GM21576 (cell line): ENCODE measurements around the gene ACBD6.

Source experiments
- ATAC-seq: cut with Tn5 transposase; IDR thresholded peaks from one replicate; pipeline ENCODE4 v1.9.1; 2021; ENCODE audit warnings: mild to moderate bottlenecking, moderate library complexity; ENCODE audit not compliant: unreplicated experiment

Gene ACBD6

GRCh38 chr1:180272395-180272794 lies 230.0 kb downstream of the ACBD6 start:
- ATAC-seq, result no peak

DNA sequence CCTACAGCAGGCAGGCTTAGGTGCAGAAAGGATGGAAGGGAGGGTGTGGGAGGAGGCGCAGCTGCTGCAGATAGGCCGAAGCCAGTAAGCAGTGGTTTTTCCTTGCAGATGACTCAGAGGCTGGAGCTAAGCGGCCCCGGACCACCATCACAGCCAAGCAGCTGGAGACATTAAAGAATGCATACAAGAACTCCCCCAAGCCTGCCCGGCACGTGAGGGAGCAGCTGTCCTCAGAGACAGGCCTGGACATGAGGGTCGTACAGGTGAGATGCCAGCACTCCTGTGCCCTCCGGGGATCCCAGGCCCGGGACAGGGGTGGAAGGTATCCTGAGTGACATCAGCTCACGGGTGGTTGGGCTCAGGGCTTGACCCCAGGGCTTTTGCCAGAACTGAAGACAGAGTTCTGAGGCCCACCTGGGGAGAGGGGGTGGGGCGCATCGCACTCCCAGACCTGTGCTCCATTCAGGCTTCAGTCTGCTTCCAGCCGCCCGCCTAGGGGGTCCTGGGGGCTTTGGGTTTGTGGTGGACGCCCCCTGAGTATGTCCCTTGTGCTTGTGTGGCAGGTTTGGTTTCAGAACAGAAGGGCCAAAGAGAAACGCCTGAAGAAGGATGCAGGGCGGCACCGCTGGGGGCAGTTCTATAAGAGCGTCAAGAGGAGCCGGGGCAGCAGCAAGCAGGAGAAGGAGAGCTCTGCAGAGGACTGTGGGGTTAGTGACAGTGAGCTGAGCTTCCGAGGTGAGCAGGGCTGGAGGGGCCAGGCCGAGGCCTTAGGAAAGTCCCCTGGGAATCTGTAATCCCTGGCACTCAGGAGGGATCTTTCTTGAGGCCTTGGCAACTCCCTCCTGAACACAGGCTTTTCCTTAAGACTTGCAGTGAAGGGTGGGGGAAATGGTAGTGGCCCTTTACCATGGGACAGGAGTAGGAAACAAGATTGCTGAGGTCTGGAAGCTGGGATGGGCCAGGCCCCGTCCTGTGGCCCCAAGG lies 230.8 kb downstream of the ACBD6 start:
- no peak for ATAC-seq

- ATAC-seq, result no peak
These were observed 231.7 kb downstream of the ACBD6 start for GRCh38 chr1:180270530-180271271.

- ATAC-seq, result no peak
These were observed 232.5 kb downstream of the ACBD6 start for GRCh38 chr1:180269645-180270529.

GRCh38 chr1:180268556-180269075 lies 233.8 kb downstream of the ACBD6 start:
- no peak for ATAC-seq

GRCh38 chr1:180267761-180268555 lies 234.4 kb downstream of the ACBD6 start:
- no peak for ATAC-seq

DNA sequence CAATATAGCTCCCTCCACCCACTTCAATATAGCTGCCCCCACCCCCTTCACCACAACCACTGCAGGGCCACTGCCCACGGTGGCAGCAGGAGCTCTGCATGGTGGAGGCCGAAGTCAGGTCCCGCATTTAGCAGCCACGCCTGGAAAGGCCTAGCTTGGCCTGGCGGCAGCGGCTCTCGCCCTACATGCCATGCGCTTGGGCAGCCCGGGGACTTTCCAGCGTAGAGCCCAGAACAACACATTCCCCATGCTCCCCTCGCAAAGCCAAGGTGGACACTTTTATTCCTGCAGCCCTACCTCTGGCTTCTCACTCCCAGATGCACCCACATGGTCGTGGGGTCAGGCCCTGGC lies 235.2 kb downstream of the ACBD6 start:
- ATAC-seq, result no peak

GRCh38 chr1:180266275-180267210 lies 235.8 kb downstream of the ACBD6 start:
- no peak for ATAC-seq

DNA sequence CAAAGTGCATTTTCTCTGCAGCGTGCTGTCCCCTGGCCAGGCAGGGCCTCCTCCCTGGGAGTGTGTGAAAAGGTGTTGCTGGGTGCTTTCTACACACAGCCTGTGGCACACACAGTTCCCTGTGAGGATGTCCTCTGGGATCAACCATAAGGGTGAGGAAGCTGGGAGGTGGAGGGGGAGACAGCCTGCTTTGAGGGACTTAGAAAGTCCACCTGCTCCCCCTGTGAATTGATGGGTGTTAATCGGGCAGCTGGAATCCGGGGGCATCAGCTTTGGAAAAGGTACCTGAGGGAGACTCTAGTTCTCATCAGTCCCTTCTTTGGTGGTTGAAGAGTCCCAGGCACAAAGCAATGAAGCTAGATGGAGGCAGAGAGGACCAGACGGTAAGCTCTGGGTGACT lies 236.5 kb downstream of the ACBD6 start:
- no peak for ATAC-seq

GRCh38 chr1:180265201-180265600 lies 237.2 kb downstream of the ACBD6 start:
- no peak for ATAC-seq

DNA sequence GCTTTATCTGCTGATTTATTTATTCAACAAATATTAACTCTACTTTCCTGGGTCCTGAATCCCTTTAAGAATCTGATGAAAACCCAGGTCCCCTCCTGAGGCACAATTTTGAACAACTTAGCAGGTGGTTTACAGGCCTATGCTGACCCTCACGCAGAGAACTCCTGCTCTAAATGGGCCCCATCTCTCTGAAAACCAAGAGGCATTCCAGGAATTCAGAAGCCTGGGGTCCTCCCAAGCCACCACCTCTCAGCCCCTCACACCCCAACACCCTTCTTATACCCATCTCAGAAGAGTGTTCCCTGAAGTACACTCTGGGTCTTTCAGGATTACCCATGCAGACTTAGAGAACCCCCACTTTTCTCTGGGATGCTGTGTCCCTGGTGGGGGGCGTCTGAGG lies 237.8 kb downstream of the ACBD6 start:
- no peak for ATAC-seq

GRCh38 chr1:180262628-180263488 lies 239.5 kb downstream of the ACBD6 start:
- ATAC-seq, result no peak

- no peak for ATAC-seq
These were observed 240.7 kb downstream of the ACBD6 start for GRCh38 chr1:180261524-180262155.

DNA sequence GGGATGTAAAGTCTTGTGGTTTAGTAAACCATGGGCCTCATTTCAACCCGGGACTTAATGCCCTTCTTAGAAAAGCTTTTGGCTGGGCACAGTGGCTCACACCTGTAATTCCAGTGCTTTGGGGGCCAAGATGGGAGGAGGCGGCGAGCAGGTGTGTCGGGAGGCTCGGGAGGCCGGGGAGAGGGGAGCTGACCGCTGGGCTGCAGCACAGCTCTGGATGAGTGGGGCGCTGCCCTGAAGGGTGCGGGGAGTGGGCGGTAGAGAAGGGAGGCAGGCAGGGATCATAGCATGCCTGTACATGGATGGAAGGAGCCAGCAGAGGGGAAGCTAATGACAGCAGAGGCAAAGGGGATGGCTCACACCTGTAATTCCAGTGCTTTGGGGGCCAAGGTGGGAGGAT lies 241.3 kb downstream of the ACBD6 start:
- ATAC-seq, result no peak

DNA sequence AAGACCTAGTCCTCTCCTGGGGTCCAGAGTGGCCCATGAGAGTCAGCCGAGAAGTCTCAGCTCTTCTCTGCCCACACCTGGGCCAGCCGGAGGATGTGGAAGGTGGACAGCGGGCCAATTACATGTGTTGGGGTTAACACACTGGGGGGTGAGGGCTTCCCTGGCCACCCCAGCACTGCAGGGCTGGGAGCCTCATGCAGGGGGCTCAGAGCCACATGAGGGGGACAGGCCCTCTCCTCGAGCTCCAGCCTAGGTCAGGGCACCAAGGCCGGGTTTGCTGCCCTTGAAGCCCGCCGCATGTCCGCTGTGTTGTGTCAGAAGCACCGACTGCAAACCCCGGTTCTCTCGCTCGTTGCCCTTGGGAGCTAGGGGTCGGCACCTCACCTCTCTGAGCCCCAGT lies 241.8 kb downstream of the ACBD6 start:
- no peak for ATAC-seq

GRCh38 chr1:180259431-180260338 lies 242.7 kb downstream of the ACBD6 start:
- no peak for ATAC-seq
